DMS153 (cell line): Measurements from ENCODE around the gene PGLYRP3.
A peak's percentile ranks its signal among the peaks of the same experiment; 100 is the strongest.
"Not testable (repeated sequence)": the region's sequence is repeated elsewhere in the genome, so short reads cannot be mapped to it uniquely, and the experiment has no call there.

Source experiments
- DNase-seq: peaks from one replicate; lab custom pipeline; 2025; lab: John Stamatoyannopoulos, UW

The PGLYRP3 gene

DNA sequence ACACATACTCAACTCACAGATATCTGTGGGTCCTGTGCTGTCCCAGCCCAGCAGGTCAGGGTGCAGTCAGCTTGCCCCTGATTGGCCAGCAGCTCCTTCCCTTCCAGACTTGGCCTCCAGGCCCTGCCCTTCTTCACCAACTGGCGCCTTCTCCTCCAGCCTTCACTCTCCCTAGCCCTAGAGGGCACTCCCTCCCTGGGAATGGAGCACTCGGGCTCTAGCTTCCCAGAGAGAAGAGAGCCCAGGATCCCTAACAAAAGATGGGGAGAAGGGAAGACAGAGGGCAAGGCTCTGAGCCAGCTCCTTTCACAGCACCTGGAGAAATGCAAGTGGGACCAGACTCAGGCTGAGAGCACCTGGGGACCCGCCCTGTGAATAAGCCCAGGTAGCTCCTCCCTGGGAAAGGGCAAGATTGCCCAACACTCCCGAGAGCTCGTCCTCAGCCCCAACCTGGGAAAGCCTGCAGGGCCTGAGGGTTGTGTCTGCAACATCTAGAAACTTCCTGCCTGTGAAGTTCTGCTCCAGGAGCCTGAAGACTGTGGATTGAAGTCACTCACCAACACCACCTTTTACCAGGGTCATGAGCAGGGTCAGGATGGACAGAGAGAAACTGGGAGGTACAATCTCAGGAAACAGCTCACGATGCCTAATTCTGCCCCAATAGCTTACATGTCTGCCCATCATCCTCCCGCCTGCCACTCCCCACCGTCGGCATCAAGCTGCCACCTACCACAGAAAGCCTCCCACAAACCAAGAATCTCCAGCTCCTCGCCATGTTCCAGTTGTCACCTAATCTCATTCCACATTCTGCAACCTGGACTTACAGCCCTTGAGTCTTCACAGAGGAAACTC, 36.0 kb upstream of the PGLYRP3 start, which contains the start of gene PGLYRP4:
PGLYRP4 (minus strand) TSS at position 331 of the 852 bp plus-strand sequence. CDS start 909 bp downstream, outside the sequence.
- DNase-seq, result no peak

DNA sequence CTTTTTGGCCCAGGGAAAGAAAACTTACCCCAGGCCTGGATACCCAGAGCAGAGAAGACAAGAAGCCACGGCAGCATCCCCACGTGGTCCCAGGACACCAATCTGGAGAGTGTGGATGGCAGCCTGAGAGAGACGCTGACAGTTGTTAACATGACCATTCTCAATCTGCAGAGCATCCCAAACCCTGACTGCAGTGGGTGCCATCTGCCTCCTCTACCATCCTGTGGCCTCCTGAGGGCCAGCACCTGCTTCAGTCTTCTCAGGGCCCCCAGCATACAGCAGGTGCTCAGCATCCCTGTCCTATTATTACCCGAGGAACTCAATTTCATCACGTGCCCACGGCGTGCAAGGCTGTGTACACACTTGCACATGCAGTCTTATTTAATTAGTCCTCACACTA, 35.1 kb upstream of the PGLYRP3 start:
- no peak for DNase-seq

DNA sequence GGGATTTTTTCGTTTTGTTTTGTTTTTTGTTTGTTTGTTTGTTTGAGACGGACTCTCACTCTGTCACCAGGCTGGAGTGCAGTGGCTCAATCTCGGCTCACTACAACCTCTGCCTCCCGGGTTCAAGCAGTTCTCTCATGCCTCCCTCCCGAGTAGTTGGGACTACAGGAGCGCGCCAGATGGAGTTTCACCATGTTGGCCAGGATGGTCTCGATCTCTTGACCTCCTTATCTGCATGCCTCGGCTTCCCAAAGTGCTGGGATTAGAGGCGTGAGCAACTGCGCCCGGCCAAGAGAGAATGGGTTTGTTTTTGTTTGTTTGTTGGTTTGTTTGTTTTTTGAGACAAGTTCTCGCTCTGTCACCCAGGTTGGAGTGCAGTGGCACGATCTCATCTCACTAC, 34.3 kb upstream of the PGLYRP3 start:
- DNase-seq, result not testable (repeated sequence)

DNA sequence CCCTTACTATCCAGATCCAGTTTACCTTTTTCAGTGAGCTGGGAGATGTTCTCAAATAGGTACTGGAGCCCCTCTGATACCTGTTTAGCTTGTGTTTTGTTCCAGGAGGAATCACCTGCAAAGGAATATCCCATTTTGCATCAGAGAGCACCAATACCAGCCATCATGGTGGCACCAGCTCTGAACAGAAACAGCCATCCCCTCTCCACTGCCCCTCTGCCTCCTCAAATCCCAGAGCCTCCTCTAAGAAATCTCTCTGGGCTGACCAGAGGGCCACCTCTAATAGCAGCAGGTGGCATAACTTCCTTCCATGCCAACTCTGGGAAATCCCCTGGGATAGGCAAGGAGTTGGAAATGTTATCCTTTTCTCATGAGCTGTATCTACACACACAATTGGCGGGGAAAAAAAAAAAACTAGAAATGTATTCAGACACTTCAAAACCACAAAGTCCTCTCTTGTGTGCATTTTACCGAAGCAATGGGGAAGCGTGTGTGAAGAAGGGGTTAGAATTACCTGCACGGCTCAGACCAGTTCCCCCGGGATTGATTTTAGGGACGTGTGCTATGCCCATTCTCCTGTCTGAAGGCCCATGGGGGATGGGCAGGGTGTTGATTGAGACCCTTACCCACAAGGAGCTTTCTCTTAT, 33.4 kb upstream of the PGLYRP3 start:
- DNase-seq, result peak; percentile 86

DNA sequence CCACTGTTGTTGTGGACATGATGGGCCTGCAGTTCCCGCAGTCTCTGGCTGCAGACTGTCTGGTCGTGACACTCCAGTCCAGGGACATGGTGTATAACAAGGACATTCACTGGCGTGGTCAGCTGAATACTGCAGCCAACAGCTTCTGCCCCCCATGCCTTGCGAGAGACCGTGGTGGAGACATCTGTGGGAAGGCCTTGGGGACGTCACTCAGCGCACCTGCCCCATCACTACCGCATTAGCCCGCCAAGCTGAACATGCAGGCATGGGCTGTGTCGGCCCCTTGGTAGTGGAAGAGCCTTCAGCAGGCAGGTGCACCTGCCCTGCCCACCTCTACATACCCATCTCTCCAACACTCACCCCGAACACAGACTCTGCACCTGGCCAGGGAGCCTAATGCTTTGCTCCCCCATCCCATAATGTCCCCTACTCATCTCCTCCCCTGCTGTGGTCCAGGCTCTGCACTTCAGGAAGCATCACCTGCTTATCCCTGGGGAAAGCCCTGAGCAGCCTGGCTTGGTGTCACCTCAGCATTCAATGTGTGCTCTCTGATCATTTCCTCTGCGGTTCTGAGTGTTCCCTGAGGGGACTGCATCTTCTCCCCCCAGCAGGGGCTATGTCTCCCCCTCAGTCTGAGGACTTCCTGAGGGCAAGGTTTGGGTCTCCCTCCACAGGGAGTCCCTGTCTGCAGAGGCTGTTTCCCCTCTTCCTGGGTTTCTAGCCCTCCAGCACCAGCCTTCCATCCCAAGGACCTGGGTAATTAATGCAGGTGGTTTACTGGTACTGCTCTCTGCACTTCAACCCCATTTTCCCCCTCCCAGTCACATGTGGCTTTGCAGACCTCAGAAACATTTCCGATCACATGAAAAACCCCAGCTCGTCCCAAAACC, 32.7 kb upstream of the PGLYRP3 start:
- DNase-seq, result peak; percentile 63

DNA sequence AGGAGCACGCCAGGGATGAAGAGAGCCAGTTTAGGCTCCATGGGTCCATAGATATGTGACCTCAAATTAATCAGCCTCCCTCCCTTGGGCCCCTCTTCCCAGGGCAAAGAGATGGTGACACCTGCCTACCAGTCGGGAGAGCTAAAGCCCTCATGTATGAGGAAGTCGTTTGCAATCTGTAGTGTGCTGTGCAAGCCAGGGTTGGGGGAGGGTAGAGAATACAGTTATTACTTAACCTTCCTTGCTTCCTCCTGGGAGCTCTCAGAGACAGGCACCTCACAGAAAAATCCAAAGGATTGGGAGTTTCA, 31.9 kb upstream of the PGLYRP3 start:
- DNase-seq, result peak; percentile 75

DNA sequence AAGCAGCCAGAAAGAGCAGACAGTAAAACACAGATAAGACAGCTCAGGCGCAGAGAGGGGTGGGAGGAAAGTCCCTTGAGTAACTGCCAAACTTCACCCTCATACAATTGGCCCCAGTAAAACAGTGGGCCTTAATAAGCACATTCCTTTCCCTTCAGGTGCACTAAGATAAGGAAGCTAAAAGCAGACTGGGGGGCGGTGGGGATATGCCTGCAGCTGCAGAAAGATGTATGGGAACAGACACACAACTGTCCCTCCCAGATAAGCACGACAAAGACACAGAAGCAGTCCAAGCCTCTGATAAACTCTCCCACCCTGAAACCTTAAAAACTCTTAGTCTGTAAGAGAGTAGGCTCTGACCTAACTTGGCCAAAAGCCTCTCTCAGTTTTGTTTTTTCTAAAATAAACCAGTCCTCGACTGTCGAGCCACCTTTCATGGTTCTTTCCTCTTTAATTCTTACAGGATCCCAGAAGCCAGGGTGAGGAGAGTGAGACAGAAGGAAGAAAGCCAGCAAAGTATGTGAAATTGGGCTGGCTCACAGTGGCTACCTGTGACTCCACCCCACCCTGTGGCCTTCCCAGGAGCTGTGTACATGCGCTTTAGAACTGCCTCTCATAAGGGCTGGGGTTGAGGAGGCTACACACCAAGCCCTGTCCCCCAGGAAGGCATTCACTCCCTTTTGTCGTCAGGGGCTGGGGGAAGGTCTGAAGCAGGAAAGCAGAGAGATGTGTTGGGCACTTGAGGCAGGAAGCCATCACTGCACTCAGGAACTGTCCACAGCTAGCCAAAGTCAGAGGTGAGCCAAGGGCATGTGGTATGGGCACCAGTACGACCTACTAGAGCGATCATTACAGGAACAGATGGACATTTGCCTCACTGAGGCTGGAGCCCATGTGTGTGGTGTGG, 31.3 kb upstream of the PGLYRP3 start:
- no peak for DNase-seq

DNA sequence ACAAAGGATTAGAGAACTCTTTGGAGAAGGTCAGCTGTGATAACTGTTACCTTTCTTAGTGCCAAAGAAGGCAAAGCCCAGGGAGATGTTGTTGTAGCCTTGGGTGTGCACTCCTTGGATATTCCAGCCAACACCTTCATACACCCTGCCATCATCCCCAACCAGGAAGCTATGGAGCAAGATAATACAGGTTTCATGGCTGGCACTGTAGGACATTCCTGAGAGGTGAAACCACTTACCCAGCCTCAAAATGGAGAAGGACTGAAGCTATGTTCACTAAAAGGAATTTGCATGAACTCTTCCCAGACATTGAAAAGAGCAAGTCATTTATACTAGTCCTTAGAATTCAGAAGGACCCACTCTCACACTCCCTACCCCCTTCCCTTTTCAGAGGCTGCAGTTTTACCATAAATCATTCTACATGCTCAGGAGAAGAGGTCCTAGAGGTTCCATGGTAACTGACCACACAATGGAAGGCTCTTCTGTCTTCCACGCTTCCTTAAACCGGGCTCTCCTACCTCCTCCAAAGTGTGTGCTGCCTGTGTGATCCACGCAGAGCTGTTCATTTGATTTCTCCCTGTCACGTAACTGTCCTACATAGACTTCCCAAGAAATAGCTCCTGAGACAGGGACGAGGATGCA, 30.4 kb upstream of the PGLYRP3 start:
- no peak for DNase-seq

DNA sequence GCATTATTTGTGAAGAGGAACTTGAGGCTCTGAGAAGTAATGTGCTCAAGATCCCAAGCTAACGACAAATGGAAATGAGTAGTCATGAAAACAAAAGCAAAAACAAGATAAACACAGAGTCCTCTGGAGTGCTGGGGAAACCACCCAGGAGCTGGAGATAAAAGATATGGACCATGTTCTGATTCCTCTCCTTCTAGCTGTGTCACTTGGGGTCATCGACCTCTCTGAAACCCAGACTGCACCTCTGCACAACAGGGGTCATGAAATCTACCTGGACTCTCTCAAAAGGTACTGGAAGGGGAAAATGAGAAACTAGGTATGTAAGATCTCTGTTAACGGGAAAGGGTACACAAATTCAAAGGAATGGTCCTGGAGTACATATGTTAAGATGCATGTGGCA, 29.4 kb upstream of the PGLYRP3 start:
- DNase-seq, result no peak

DNA sequence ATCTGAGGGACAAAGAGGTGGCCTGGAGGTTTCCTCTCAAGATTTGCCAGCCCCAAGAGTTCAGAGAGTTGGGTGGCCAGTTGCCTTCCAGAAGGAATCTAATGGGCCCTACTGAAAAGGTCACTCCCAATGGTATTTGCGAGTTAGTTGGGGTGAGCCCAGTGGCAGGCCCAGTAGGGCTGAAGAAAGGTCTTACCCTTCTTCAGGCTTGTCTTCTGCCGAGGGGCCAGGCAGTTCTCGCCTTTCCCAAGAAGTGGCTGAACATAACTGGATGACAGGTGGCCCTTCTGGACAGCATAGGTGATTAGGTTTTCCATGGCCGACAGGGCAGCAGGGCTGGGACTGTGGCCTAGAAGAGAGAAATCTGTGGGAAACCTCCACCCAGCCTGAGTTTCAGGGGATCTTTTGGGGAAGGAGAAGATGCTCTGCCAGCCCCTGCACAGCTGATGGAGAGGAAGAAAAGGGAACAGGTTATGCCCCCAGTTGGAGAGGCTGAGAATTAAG, 28.7 kb upstream of the PGLYRP3 start:
- no peak for DNase-seq

DNA sequence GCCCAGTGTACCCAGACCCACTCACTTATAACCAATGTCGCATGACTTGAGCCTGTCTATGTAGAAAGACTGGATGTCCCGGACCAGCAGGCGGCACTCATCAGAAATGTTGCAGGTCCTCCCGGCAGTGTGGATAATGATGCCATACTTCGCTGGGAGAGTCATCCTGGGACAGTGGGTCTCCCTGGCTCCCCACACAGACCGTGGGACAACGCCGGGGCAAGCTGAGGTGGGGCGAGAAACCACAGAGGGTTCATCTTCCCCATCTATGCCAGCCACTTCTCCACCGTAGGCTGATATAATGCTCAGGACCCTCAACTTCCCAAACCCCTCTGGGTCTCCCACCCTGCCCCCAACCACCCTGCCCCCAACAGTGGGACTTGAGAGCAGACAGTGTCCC, 27.6 kb upstream of the PGLYRP3 start:
- no peak for DNase-seq

DNA sequence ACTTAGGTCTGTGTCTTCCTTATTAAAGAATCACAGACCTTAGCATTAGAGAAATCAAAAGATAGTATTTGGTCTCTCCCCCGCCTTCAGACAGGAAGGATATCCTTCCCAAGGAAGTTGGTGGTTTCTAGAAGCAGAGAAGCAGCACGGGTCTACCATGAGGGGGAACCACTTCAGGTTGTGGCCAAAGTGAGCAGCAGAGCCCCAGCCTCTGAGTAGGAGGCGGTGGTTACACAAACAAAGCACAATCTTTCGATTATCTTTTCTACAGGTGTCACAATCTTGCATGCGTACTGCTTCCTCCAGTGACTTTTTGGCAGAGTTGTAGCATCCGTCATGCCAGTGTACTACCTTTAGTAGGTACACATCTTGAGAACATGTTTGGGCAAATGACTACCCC, 27.1 kb upstream of the PGLYRP3 start:
- DNase-seq, result no peak

DNA sequence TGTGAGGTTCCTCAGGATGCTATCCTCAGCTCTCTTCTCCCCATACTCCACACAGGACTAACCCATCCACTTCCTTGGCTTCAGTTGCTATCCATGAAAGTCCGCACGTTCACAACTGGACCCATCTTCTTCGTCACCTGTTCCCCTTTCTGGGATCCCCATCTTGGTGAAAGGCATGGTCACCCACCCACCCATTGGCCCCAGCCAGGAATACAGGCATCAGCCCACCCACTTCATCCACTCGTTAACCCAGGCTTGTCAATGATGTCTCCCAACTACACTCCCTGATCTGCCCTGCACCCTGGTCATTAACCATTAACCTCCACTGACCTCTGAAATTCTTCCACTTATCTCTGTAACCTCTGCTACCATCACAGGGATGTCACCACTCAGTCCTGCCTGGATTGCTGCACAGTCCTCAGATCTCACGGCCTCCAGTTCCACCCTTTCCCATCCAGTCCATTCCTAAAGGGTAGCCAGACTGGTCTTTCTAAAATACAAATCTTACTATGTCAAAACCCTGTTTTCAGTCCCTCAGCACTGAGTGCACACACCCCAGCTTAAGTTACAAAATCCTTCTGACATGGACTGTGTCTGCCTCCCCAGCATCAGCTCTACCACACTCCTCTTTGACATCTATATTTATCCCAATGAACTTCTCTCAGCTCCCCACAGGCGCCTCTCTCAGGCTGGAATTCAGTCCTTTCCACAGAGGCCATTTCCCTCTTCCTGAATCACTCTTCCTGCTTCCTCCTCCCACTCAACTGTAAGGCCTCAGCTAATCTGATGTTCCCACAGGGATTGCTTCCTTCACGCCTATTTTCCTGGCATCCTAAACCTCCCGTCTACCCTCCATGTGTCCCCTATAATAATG, 25.5 kb upstream of the PGLYRP3 start:
- DNase-seq, result no peak

DNA sequence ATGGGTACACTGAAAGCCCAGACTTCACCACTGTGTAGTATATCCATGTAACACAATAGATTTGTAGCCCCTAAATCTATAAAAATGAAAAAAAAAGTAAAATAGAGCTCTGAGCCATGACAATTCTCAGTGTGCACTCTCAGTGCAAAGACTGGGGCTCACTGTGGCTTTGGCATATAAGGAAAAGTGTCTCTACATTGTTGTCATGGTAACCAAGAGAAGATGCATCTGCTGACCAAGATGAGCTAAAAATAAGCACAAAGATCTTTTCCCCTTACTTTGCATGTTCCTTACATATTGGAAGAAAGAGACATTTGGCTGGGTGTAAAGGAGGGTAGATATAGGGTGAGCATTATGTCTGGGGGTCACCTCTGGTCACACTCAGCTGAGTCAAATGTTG, 23.9 kb upstream of the PGLYRP3 start:
- no peak for DNase-seq

DNA sequence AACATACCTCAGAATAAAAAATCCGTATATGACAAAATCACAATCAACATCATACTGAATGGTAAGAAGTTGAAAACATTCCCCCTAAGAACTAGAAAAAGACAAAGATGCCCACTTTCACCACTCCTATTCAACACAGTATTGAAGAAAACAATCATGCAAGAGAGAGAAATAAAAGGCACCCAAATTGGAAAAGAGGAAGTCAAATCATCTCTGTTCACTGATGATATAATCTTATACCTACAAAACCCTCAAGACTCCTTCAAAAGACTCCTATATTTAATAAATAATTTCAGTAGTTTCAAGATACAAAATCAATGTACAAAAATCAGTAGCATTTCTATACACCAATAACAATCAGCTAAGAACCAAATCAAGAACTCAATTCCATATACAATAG, 21.1 kb upstream of the PGLYRP3 start:
- DNase-seq, result no peak

DNA sequence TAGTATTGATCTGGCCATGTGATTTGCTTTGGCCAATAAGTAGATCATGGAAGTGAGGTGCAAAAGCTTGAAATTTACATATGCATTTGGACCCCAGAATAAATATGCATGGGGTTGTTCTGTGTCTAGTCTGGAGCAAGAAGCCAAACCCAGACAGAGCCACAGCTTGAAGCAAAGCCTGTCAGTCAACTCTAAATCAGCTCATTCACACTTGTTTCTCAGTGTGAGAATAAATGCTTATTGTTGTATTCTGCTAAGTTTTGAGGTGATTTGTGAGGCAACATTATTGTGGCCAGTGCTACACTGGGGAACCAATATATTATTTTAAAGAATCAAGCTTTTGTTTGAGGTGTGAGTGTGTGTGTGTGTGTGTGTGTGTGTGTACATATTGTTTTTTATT, 12.2 kb upstream of the PGLYRP3 start:
- no peak for DNase-seq

DNA sequence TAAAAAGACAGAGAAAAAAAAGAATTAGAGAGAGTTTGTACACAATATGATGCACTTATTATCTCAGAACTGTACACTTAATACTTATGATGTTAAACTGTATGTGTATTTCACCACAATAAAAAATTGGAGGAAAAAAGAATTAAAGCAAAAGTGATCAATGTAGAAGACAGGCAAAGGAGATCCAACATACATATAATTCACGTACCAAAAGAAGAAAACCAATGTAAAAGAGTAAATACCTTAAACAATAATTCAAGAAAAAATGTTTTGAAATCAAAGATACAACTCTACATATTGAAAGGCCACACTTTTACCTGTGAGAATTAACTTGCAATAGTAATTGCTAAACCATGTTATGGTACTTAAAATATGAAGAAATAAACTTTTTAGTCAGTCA, 9.8 kb upstream of the PGLYRP3 start:
- no peak for DNase-seq

DNA sequence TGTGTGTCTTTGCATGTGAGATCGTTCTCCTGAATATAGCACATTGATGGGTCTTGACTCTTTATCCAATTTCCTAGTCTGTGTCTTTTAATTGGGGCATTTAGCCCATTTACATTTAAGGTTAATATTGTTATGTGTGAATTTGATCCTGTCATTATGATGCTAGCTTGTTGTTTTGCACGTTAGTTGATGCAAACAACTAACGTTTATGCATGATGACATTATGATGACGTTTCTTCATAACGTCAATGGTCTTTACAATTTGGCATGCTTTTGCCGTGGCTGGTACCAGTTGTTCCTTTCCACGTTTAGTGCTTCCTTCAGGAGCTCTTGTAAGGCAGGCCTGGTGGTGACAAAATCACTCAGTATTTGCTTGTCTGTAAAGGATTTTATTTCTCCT, 5.4 kb upstream of the PGLYRP3 start:
- not testable (repeated sequence) for DNase-seq

DNA sequence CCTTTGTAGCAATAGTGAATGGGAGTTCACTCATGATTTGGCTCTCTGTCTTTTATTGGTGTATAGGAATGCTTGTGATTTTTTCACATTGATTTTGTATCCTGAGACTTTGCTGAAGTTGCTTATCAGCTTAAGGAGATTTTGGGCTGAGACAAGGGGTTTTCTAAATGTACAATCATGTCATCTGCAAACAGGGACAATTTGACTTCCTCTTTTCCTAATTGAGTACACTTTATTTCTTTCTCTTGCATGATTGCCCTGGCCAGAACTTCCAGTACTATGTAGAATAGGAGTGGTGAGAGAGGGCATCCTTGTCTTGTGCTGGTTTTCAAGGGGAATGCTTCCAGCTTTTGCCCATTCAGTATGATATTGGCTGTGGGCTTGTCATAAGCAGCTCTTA, 3.3 kb upstream of the PGLYRP3 start:
- DNase-seq, result not testable (repeated sequence)

DNA sequence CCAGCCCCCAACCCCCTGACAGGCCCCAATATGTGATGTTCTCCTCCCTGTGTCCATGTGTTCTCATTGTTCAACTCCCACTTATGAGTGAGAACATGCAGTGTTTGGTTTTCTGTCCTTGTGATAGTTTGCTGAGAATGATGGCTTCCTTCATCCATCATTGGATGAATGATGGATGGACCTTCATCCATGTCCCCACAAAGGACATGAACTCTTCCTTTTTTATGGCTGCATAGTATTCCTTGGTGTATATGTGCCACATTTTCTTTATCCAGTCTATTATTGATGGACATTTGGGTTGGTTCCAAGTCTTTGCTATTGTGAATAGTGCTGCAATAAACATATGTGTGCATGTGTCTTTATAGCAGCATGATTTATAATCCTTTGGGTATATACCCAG, 1.6 kb upstream of the PGLYRP3 start:
- not testable (repeated sequence) for DNase-seq
